Hepatocyte (in vitro differentiated cells): ENCODE results near the gene RAB33A.

Source experiments
- CTCF ChIP-seq: fragments of 200-600 bp; sonication (generic); IDR thresholded peaks from 2 replicates; pipeline ENCODE4 v1.5.1; 2016; ENCODE audit warnings: antibody characterized with exemption, mild to moderate bottlenecking; ENCODE audit not compliant: poor library complexity
- EZH2 ChIP-seq: fragments of 200-600 bp; sonication (generic); IDR thresholded peaks from 2 replicates; pipeline ENCODE4 v1.6.1; 2016; ENCODE audit warnings: antibody characterized with exemption, mild to moderate bottlenecking, borderline replicate concordance

- TF ChIP-seq CTCF, result no peak
- no peak for TF ChIP-seq EZH2
Measured at GRCh38 chrX:130163398-130163797, 8.4 kb upstream of the RAB33A start.
